Measurements from ENCODE around the gene CNMD.

DNA sequence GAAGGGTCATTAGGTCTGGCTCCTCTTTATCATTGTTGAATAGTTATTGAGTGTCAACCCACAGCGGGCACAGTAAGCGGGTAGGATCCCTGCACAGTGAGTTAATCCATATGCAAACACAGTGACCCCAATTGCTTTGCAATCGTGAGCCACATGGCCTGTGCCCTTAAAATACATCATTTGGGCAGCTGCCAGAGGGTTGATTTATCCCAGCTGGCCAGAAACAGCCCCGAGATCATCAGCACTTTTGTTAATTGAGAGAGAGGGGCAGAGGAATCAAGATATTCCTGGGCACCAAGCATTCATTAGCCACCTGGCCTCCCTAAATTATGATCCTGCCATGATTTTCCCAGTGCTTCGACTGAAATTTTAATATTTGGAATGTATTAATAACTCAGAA is 9.8 kb upstream of the CNMD start:
- TF ChIP-seq, protein P1, sequence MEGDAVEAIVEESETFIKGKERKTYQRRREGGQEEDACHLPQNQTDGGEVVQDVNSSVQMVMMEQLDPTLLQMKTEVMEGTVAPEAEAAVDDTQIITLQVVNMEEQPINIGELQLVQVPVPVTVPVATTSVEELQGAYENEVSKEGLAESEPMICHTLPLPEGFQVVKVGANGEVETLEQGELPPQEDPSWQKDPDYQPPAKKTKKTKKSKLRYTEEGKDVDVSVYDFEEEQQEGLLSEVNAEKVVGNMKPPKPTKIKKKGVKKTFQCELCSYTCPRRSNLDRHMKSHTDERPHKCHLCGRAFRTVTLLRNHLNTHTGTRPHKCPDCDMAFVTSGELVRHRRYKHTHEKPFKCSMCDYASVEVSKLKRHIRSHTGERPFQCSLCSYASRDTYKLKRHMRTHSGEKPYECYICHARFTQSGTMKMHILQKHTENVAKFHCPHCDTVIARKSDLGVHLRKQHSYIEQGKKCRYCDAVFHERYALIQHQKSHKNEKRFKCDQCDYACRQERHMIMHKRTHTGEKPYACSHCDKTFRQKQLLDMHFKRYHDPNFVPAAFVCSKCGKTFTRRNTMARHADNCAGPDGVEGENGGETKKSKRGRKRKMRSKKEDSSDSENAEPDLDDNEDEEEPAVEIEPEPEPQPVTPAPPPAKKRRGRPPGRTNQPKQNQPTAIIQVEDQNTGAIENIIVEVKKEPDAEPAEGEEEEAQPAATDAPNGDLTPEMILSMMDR (IDR thresholded peaks at IDR 0.05) = no peak
- no peak for TF ChIP-seq POLR2A (IDR thresholded peaks at IDR 0.05; ENCODE audit: low read depth)
- TF ChIP-seq EP300 (IDR thresholded peaks at IDR 0.05) = no peak
